CD1c-positive myeloid dendritic cell (primary cell): ENCODE measurements around the gene MUC12.
"Not testable (repeated sequence)": the region's sequence is repeated elsewhere in the genome, so short reads cannot be mapped to it uniquely, and the experiment has no call there.

Experiments used
- DNase-seq: peaks from one replicate; pipeline ENCODE4 v3.0.0-alpha.2; 2016; ENCODE audit errors: extremely low spot score

MUC12 gene

DNA sequence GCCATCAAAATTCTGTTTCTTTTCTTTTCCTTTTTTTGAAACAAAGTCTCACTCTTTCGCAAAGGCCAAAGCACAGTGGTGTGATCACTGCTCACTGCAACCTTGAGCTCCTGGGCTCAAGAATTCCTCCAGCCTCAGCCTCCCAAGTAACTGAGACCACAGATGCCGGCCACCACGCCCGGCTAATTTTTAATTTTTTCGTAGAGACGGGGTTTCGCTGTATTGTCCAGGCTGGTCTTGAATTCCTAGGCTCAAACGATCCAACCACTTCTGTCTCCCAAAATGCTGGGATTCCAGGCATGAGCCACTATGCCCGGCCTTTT is 90.2 kb downstream of the MUC12 start:
- no peak for DNase-seq

GRCh38 chr7:101060992-101061391 is 91.6 kb downstream of the MUC12 start:
- no peak for DNase-seq

GRCh38 chr7:101064176-101064550 is 94.8 kb downstream of the MUC12 start:
- DNase-seq = not testable (repeated sequence)

- not testable (repeated sequence) for DNase-seq
Observed at GRCh38 chr7:101065162-101065561, 95.8 kb downstream of the MUC12 start.

DNA sequence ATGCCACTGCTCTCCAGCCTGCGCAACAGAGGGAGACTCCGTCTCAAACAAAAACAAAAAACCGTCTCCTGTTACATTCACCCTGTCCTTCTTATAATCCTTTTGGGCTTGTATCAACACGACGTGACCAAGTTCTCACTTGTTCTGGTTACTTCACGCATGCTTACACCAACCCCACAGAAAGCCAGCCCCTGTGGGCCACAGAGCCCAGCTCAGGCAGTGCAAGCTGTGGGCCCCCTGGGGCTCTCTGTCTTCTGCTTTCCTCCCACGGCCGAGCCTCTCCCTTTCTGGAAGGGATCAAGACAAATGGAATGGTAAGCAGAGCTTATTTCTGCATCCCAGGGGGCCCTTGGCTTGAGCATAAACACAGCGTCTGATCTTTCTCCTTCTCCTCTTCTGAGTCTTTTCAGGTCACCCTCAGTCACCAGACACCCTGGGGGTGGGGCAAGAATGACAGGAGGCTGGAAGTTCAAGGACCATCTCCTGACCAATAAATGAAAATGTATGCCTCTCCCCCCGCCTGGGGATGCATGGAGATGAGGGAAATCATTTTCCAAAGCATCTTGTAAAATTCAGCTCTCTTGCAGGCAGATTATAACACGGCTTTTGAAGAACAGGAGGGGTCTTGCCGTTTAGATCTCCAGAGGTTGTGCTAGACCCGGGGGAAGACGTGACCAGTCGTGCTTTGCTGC is 96.9 kb downstream of the MUC12 start:
- no peak for DNase-seq

GRCh38 chr7:101066833-101067177 is 97.4 kb downstream of the MUC12 start:
- DNase-seq = no peak

GRCh38 chr7:101068401-101068800 is 99.0 kb downstream of the MUC12 start:
- DNase-seq = no peak
